HG03378 (cell line): ENCODE data around the gene GP1BB.
"Not testable (repeated sequence)": the region's sequence is repeated elsewhere in the genome, so short reads cannot be mapped to it uniquely, and the experiment has no call there.

Experiments used
- ATAC-seq: cut with Tn5 transposase; IDR thresholded peaks from one replicate; pipeline ENCODE4 v1.9.1; 2021; ENCODE audit warnings: mild to moderate bottlenecking, moderate library complexity; ENCODE audit not compliant: unreplicated experiment

The GP1BB gene

DNA sequence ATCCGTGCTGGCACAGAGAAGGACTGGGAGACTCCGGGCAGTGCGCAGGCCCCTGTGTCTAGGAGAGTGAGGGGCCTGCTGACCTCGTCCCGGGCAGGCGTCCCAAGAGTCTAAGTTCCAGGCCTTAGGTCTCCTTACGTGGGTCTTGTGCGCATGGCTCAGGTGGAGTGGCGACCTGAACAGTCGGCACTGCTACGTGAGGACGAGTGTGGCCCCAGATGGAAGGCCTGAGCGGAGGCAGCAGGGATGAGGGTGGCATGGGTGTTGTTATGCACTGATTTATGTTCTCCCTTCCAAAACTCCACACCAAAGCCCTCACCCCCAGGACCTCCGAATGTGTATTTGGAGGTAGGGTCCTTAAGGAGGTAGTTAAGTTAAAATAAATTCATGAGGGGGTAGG, 29.8 kb upstream of the GP1BB start:
- ATAC-seq = no peak

DNA sequence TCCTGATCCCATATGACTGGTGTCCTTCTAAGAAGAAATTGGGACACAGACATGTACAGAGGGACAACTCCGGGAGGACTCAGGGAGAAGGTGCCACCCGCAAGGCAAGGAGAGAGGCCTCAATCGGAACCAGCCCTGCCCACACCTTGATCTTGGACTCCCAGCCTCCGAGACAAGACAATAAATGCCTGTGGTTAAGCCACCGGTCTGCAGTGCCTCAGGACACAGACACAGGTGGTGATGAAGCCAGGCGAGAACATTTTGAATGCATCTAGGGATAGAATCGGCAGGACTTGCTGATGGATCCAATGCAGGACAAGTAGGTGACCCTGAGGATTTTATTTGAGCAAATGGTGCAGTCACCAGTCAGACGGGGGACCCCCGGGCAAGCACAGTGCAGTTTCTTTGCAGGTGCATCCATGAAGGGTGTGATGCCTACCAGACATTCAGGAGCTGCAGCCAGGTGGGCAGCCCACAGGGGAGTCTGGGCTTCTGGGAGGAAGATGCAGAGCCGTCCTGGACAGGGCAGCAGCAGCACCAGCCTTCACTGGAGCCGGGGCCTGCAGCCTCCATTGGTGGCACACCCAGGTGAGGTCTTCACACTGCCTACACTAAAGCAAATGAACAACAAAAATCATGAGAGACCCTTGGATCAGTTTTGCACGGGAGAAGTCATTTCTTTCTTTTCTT, 29.2 kb upstream of the GP1BB start:
- ATAC-seq = no peak

DNA sequence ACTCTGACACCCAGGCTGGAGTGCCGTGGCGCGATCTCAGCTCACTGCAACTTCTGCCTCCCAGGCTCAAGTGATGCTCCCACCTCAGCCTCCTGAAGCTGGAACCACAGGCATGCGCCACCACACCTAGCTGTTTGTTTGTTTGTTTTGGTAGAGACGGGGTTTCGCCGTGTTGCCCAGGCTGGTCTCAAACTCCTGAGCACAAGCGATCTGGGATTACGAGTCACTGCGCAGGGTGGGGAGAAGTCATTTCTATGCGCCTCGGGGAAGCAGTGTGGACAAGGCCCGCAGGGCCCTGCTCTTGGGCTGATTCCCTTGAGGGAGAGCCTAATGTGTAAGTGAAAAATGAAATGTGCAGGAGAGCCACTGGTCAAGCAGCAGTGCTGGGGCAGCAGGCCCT, 28.6 kb upstream of the GP1BB start:
- no peak for ATAC-seq

DNA sequence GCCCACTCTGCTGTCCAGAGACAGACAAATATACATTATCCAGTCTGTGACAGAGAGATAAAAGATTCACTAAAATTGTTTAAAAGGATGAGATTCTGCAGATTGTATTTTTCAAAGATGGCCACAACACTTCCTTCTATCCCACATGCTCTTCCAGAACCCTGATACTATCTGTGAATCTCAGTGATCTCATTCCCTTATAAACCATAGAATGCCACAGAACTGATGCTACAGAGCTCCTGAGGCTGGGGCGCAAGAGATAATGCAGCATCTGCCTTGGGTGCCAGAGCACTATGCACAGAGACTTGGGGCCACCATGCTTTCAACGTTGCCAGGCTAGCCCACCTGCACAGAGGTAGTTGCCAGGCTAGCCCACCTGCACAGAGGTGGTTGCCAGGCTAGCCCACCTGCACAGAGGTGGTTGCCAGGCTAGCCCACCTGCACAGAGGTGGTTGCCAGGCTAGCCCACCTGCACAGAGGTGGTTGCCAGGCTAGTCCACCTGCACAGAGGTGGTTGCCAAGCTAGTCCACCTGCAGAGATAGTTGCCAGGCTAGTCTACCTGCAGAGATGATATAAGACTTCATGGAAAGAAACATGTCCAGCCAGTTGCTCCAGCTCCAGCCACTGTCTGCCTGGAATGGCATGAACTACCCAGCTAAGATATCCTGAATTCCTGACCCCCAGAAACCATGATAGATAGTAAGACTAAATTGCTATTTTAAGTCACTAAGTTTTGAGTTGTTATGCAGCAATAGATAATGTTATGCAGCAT, 26.6 kb upstream of the GP1BB start:
- no peak for ATAC-seq

DNA sequence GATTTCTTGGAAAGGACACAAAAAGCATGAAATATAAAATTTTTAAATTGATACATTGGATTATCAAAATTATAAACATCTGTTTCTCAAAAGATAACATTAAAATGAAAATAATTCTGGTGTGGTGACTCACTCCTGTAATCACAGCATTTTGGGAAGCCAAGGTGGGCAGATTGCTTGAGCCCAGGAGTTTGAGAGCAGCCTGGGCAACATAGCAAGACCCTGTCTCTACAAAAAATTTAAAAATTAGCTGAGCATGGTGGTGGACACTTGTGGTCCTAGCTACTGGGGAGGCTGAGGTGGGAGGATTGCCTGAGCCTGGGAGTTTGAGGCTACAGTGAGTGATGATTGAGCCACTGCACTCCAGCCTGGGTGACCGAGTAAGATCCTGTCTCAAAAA, 25.5 kb upstream of the GP1BB start:
- not testable (repeated sequence) for ATAC-seq

DNA sequence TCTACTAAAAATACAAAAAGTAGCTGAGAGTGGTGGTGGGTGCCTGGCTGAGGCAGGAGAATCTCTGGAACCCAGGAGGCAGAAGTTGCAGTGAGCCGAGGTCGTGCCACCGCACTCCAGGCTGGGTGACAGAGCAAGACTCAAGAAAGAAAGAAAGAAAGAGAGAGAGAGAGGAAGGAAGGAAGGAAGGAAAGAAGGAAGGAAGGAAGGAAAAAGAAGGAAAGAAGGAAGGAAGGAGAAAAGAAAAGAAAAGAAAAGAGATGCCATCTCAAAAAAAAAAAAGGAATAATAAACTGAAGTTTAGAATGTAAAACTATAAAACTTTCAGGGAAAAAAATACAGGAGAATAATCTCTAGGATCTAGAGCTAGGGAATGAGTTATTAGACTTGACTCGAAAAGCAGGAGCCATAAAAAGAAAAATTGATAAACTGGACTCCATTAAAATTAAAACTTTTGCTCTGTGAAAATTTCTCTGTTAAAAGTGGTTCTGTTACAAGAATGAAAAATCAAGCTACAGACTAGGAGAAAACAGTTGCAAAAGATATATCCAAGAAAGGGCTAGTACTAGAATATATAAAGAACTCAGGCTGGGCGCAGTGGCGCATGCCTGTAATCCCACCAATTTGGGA, 22.4 kb upstream of the GP1BB start:
- no peak for ATAC-seq

DNA sequence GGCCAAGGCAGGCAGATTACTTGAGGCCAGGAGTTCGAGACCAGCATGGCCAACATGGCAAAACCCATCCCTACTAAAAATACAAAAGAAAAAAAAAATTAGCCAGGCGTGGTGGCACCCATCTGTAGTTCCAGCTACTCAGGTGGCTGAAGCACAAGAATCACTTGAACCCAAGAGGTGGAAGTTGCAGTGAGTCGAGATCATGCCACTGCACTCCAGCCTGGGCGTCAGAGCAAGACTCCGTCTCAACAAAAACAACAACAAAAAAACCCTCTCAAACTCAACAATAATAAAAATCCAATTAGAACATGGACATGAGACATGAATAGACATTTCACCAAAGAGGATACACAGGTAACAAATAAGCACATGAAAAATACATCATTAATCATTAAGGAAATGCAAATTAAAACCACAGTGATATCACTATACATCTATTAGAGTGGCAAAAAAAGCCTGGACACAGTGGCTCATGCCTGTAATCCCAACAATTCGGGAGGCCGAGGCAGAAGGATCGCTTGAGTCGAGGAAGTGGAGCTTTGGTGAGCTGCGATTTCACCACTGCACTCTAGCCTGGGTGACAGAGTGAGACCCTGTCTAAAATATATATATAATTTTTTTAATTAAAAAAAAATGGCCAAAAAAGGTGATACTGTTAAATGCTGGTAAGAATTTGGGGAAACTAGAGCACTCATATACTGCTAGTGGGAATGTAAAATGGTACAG, 21.8 kb upstream of the GP1BB start:
- no peak for ATAC-seq

DNA sequence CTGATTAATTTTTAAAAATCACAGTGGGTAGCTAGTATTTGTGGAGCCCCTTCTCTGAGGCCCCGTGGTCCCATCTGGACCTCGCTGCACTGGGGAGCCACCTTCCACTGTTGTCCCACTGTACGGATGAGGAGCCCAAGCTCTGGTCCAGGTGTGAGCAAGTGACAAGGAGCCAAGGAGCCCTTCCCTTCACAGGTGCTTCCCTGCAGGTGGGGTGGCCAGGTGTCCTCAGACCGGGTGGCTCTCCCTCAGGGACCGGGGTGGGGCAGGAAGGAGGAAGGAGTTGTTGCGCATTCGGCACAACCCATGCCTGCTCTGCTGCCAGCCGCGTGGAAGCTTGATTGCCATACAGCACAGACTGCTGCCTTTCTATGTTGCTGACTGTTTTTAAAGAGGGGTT, 19.5 kb upstream of the GP1BB start:
- ATAC-seq = no peak

DNA sequence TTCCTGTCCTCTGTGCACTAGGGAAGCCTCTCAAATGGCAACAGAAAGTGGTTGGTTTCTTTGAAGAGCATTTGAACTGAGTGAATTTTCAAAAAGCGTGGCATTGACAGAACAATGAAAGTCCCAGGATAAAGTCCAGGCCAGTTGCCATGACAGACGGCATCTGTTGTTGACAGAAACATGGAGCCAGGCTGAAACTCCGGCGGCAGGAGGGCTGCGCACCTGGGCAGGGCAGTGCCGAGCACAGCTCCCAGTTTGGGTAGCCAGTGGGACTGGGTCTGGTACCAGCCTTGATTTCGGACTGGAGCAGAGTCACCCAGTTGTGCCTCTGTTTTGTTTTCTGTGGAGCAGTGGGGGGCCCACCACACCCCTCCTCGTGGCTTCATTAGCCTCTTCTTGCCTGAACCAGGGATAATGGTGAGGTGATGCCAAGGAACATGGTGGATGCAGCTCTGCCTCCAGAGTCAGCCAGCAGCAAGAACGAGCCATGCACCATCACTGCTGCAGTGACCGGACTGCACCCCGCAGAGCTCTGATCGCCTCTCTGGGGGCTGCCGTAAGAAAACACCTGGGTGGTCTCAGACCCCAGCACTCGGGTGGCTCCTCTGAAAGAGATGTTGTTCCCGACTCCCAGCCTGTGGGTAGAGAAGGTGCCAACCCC, 18.9 kb upstream of the GP1BB start:
- ATAC-seq = no peak

DNA sequence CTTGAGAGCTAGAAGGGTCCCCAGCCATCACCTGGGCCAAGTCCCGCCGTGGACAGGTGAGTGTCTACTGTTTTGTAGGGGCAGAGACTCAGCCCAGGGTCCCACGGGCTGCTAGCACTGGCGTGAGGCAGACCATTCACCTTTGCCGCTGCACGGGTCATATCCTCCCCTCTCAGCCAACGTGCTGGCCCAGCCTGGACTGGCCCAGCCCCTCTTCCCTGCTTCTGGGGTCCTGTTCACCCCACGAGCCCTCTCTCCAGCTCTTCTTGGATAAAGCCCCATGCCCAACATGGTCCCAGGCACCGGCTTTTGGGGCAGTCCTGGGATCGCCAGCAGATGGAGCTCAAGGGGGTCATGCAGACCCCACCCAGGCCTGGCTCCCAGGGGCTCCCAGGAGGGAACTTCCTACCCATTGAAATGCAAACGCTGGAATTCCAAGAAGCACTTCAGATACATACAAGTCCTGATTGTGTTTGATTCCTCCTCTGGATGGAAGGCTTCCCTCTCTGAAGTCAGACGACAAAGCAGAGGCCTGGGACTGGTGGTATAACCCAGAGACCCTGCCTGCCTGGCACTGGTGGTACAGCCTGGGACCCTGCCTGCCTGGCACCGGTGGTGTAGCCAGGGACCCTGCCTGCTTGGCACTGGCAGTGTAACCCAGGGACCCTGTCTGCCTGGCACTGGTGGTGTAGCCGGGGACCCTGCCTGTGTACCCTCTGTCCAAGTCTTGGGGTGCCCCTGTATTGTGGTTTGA, 18.0 kb upstream of the GP1BB start:
- ATAC-seq = no peak

DNA sequence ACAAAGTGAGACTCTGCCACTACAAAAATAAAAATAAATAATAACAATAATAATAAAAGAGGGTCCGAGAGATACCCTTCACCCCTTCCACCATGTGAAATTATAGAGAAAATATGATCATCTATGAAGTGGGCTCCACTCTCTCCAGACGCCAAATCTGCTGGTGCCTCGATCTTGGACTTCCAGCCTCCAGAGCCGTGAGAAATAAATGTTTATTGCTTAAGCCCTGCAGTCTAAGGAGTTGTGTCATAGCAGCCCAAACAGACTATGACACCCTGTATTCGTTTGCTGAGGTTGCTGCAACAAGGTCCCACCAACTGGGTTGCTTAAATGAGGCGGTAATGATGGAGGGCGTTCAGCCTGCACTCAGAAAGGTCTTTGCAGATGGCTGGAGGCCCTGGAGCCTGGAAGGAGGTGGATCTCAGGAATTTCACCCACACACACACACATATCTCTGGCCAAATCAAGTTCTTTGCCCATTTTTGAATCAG, 16.6 kb upstream of the GP1BB start:
- no peak for ATAC-seq

DNA sequence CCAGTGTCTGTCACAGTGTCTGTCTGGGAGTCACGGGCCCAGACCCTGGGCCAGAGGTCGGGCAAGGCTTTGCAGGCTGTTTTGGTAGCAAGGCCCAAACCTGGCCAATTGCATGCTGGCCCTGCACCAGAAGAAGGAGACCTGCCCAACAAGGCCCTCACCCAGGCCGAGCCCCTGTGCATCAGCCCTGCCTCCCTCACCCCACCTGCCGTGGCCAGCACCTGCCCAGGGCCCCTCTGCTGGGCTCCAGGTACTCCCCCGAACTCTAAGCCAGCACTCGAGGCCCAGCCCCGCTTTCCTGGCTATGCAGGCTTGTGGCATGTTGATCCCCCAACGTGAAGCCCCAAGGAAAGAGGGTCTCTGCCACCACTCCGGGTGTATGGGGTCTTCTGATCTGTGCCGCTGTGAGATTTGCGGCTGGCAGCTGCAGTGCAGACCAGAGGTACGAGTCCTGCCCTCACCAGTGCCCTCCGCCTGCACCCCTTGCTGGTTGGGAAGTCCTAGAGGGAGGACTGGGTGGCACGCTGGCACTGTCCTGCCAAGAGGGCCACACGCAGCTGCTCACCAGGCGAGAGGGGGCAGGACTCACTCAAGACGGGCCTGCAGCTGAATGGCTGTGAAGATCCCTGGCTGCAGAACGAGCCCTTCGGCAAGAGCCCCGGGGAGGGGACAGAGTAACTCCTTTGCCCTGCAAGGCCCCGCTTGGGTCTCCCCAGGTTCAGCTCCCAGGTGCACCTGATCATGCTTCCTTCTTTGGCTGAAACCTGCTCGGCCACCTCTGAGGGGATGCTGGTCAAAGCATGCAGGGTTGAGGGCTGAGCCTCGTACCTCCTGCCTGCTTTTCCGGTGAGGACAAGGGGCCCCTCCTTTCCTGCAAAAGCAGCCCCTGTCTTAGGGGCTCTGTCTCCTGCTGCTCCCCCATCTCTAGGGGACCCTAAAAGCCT, 15.7 kb upstream of the GP1BB start:
- ATAC-seq = no peak

DNA sequence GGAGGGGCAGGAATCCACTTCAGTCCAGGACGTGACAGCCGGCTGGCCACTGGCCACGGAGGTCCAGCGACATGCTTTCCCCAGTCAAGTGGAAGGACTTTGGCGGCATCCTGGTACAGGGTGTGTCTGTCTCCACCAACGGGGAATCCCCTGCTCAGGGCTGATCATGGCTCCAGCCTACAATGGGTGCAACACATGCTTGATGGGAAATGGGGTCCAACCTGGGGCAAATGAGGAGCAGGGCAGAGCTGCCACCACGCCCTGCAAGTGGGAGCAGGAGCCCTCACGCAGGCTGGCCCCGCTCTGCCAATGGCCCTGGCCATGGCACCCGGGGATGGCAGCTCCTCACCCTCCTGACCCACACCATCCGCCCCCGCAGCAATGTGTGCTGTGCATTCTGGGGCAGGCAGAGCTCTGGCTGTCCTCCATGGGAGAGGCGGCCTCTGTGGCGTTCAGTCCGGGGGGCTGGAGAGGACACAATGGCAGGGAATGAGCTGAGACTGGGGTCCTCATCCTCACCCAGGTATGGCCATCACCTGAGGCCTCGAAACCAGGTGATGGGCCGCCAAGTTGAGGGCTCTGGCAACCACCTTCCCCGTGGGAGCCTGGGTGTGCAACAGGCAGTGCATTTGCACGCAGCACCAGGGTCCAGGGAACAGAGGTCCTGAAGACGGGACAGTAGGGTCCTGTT, 14.9 kb upstream of the GP1BB start:
- no peak for ATAC-seq

DNA sequence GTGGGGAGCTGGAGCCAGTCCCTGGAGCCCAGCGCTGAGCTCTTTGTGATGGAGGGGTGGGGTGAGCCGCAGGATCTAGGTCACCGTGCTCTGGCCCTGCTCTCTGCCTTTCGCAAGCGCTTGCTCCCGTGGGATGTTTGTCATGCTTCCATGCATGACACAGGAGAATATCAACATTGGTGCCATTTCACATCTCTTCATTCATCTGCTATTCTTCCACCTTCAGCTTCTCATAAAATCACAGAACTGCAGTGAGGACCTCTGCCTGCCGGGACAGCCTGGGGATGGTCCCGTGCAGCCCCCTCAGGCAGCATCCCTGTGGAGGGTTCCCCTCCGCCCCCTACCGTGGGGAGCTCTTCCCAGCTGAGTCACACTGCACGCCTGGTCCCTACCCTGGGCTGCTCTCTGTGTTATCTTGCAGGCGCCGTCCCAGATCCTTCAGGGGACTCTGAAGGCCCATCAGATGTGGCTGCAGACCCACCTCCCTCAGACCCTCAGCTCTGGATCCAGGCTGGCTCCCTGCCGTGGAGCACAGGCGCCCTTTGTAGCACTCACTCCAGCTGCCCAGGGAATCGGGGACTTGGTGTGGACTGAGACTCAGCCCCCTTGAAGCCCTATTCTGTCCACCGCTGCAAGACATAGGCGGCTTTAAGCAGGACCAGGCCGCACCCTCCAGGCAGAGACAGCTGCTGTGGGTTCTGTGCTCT, 14.1 kb upstream of the GP1BB start:
- no peak for ATAC-seq

DNA sequence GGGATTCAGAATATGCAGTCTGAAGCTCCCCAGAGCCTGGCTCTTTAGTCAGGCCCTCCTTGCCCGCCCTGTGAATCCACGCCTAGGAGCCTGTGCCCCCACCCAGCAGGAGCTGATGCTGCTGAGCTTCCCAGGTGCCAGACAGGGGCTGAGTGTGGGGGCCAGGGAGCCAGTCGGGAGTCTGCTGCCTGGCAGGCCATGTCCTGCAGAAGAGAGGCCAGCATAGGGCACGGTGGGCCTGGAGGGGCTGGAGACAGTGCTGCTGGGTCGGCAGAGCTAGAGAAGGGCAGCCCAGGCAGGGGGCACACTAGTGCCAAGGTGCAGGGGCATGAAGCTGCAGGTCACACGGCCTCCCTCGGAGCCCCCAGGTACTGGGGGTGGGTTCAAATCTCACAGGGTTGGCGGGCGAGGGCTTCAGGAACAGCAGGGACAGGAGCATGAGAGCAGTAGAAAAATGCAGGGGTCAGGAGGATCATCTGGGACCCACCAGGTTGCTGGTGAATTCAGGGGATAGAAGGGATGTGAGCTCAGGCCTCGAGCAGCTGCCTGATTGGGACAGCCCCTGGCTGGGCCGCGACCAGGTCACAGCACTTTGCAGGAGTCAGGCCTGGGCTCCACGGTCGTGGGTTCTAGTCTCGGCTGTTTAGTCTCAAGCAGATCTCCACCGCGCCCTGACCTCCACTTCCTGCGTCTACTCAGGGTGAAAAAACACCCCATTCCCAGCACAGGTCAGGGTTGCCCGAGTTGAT, 13.1 kb upstream of the GP1BB start:
- ATAC-seq = no peak

DNA sequence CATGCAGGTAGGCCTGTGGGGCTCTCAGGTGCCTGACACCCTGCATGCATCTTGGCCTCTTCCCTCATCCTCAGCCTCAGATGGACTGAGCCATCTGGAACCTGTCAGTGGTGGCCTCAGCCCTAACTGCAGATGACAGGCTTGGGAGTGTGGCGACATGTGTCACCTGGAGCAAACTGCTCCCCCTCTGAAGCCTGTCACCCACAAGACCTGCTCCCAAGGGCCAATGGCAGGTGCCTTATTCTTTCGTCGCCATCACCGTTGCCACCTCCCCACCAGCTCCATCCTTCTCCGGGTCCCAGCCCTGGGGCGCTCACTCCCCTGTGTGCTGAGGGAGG, 12.6 kb upstream of the GP1BB start:
- no peak for ATAC-seq

DNA sequence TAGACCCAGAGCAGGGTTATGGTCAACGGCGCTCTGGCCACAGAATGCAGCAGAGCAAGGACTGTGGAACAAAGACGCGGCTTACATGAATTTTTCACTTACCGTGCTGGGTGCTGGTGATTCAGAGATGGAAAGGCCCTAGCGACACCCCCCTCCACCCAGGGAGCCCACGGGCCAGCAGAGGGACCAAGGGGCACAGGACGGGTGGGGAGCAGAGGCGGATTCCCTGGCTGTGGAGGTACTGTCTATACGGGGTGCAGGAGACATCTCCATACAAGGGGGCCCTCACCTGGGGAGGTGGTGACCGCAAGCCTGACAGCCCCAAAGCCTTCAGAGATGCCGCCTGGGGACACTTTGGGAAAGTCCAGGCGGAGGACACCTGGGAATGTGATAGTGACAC, 10.1 kb upstream of the GP1BB start:
- ATAC-seq = no peak
